ENCODE results near the gene BMX. TPM values are rescaled to one million over a fixed set of nuclear protein-coding genes. Genes with fewer than 3 reads are reported as not detected.

Gene BMX
- total and polyA plus RNA-seq, 9 of the 15 experiments (the other 6 are each of a cell fraction or from before 2014, with no cell fraction given), result 0.45 to 4.2 (median 1.8) TPM

- TF ChIP-seq ZNF77 (CRISPR knock-in tag; IDR thresholded peaks at IDR 0.05) (no peak), TEAD1 (CRISPR knock-in tag; IDR thresholded peaks at IDR 0.05) (no peak)
Observed at GRCh38 chrX:15499976-15500375, 631 bp upstream of the BMX start (continued).

- no peak for ATAC-seq
- TF ChIP-seq CBX2 (IDR thresholded peaks at IDR 0.05; ENCODE audit: insufficient read depth, low read length, poor library complexity, severe bottlenecking) (no peak), C11orf30 (IDR thresholded peaks at IDR 0.05; ENCODE audit: low read depth) (no peak), CBX1 (IDR thresholded peaks at IDR 0.05; ENCODE audit: low read depth) (no peak), ZBTB8A (IDR thresholded peaks at IDR 0.05; ENCODE audit: partially characterized antibody) (no peak), ZNF280A (IDR thresholded peaks at IDR 0.05; ENCODE audit: low read depth, partially characterized antibody) (no peak), ADNP (tag; IDR thresholded peaks at IDR 0.05) (no peak), ZC3H4 (CRISPR knock-in tag; IDR thresholded peaks at IDR 0.05; ENCODE audit: borderline replicate concordance) (no peak), SMAD2 (IDR thresholded peaks at IDR 0.05; ENCODE audit: low read depth, low read length) (no peak), KDM4B (IDR thresholded peaks at IDR 0.05; ENCODE audit: borderline replicate concordance in 2 of 2, low read depth in 1 of 2) (no peak), PCBP1 (IDR thresholded peaks at IDR 0.05; ENCODE audit: low read depth, low read length, poor library complexity, severe bottlenecking) (no peak), FOXK2 (conservative IDR thresholded peaks at IDR 0.05 in 1 of 2, IDR thresholded peaks at IDR 0.05 in 1 of 2; ENCODE audit: low read depth in 2 of 2) (no peak), CTCF (IDR thresholded peaks at IDR 0.05 in 2 of 3, conservative IDR thresholded peaks at IDR 0.05 in 1 of 3; ENCODE audit: insufficient read depth in 2 of 3, low read depth in 1 of 3, low read length in 3 of 3) (no peak), GMEB1 (CRISPR knock-in tag; IDR thresholded peaks at IDR 0.05) (no peak)
- no peak for FAIRE-seq
- in situ Hi-C loops (cut with MboI), result no loop called here
- intact Hi-C loops (cut with micrococcal nuclease), result no loop called here
- H3K9me3 ChIP-seq (replicated peaks; ENCODE audit: control insufficient read depth, insufficient read depth, low read depth, low read length), result peaks cover 2% of the 10 kb centered on the region; the same call in 1 of the 2 replicates
- H4K20me1 ChIP-seq (replicated peaks; ENCODE audit: control insufficient read depth, insufficient read depth, low read length), result no peaks in the 10 kb centered on the region
- H3K27me3 ChIP-seq (ENCODE audit: control insufficient read depth in 2 of 2, insufficient read depth in 2 of 2, low read length in 2 of 2), result no peaks in the 10 kb centered on the region
- 81% methylated on average over 6 of the region's 9 CpGs for WGBS (ENCODE audit: insufficient coverage, low coverage, missing lambda C conversion rate)
- BruUV-seq (replicated peaks), result no TSS peak
- H3K9me1 ChIP-seq (ENCODE audit: control insufficient read depth, insufficient read depth, low read length), result no peaks in the 10 kb centered on the region
- no peak overlapping the region for H3K4me3 ChIP-seq
- no peak overlapping the region for H3K9ac ChIP-seq (ENCODE audit: insufficient read depth in 1 of 2, low read depth in 2 of 2, low read length in 2 of 2)
- H3K36me3 ChIP-seq (ENCODE audit: control insufficient read depth, insufficient read depth, low read length), result no peaks in the 10 kb centered on the region; the same call in 2 of the 3 replicates
- H3K27ac ChIP-seq (ENCODE audit: extremely low read depth, low read depth, low read length), result no peak overlapping the region
- POLR2A ChIA-PET, result interaction anchor here (0.6 to 1.2 kb wide), 3 partner anchors 8 to 628 kb away, joined by 3 to 4 read pairs (median 3); partner anchors contain the start of gene MOSPD2
- no peak for DNase-seq (ENCODE audit: extremely low read depth in 1 of 4, low spot score in 3 of 4)
- CTCF ChIA-PET (ENCODE audit: low intra/inter-chr PET ratio), result no interaction called here
- no peak overlapping the region for H3K4me2 ChIP-seq (ENCODE audit: insufficient read depth, low read length)
- H3K79me2 ChIP-seq (ENCODE audit: control insufficient read depth, insufficient read depth, low read length), result no peaks in the 10 kb centered on the region
- peaks cover 0 to 28% of the 10 kb centered on the region in 2 experiments; a peak in 3 of 5 replicates for H3K4me1 ChIP-seq (replicated peaks in 1 of 2; ENCODE audit: control insufficient read depth in 2 of 2, insufficient read depth in 2 of 2, low read length in 2 of 2)
- H2AFZ ChIP-seq (ENCODE audit: low read depth, low read length), result no peak overlapping the region
Observed at GRCh38 chrX:15501506-15501905, 899 bp downstream of the BMX start.
